Measurements from ENCODE around the gene DNER.

The DNER gene

GRCh38 chr2:229346816-229347540, 367.4 kb downstream of the DNER start:
- TF ChIP-seq GABPA (IDR thresholded peaks at IDR 0.05; ENCODE audit: low read depth) = no peak
- TF ChIP-seq, protein P1, sequence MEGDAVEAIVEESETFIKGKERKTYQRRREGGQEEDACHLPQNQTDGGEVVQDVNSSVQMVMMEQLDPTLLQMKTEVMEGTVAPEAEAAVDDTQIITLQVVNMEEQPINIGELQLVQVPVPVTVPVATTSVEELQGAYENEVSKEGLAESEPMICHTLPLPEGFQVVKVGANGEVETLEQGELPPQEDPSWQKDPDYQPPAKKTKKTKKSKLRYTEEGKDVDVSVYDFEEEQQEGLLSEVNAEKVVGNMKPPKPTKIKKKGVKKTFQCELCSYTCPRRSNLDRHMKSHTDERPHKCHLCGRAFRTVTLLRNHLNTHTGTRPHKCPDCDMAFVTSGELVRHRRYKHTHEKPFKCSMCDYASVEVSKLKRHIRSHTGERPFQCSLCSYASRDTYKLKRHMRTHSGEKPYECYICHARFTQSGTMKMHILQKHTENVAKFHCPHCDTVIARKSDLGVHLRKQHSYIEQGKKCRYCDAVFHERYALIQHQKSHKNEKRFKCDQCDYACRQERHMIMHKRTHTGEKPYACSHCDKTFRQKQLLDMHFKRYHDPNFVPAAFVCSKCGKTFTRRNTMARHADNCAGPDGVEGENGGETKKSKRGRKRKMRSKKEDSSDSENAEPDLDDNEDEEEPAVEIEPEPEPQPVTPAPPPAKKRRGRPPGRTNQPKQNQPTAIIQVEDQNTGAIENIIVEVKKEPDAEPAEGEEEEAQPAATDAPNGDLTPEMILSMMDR (IDR thresholded peaks at IDR 0.05; ENCODE audit: insufficient read depth, low read length) = no peak
- no peak for TF ChIP-seq POLR2AphosphoS5 (IDR thresholded peaks at IDR 0.05; ENCODE audit: low read depth)
- no peak for TF ChIP-seq REST (IDR thresholded peaks at IDR 0.05; ENCODE audit: insufficient replicate concordance, low read depth)
- TF ChIP-seq SPI1 (IDR thresholded peaks at IDR 0.05; ENCODE audit: borderline replicate concordance, low read depth) = no peak

GRCh38 chr2:229344955-229345354, 369.4 kb downstream of the DNER start:
- no peak for DNase-seq (ENCODE audit: low read depth in 1 of 2, low spot score in 1 of 2)
- Histone ChIP-seq H3K27ac (replicated peaks) (no peak overlapping the region), H3K27me3 (ENCODE audit: insufficient read depth, poor library complexity, severe bottlenecking) (no peaks in the 10 kb centered on the region), H3K4me3 (replicated peaks; ENCODE audit: insufficient read depth, low read length) (no peak overlapping the region)
- no peak for TF ChIP-seq REST (IDR thresholded peaks at IDR 0.05; ENCODE audit: insufficient replicate concordance, low read depth)
- TF ChIP-seq, protein P1 (IDR thresholded peaks at IDR 0.05; ENCODE audit: insufficient read depth, low read length) = no peak

More at GRCh38 chr2:229346816-229347540, 367.4 kb downstream of the DNER start:
- H3K27me3 ChIP-seq (ENCODE audit: insufficient read depth, poor library complexity, severe bottlenecking) = no peaks in the 10 kb centered on the region
- H3K4me3 ChIP-seq (replicated peaks; ENCODE audit: insufficient read depth, low read length) = no peak overlapping the region
- no peak for DNase-seq (ENCODE audit: low read depth in 1 of 2, low spot score in 1 of 2)
- H3K27ac ChIP-seq (replicated peaks) = no peak overlapping the region

DNA sequence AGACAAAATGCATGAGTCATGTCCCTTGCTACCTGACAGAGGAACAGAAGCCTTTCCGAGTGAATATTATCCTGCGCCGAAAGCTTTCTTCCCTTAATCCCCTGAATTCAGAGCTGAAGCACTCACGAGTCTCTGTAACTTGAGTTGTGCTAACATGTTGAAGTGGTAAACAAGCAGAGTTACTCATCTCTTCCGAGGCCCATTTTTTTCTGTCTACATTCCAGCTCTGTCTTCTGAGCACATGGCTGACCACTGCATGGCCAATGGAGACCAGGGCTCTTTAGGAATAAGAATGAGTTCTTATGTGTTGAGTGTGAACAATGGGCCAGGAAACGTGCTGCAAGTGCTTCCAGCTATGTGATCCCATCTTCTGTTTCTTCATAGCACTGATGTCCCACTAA, 370.2 kb downstream of the DNER start:
- TF ChIP-seq, protein P1 (IDR thresholded peaks at IDR 0.05; ENCODE audit: insufficient read depth, low read length) = no peak
- Histone ChIP-seq H3K27ac (replicated peaks) (no peak overlapping the region), H3K27me3 (ENCODE audit: insufficient read depth, poor library complexity, severe bottlenecking) (no peaks in the 10 kb centered on the region), H3K4me3 (replicated peaks; ENCODE audit: insufficient read depth, low read length) (no peak overlapping the region)
- no peak for DNase-seq (ENCODE audit: low read depth in 1 of 2, low spot score in 1 of 2)

DNA sequence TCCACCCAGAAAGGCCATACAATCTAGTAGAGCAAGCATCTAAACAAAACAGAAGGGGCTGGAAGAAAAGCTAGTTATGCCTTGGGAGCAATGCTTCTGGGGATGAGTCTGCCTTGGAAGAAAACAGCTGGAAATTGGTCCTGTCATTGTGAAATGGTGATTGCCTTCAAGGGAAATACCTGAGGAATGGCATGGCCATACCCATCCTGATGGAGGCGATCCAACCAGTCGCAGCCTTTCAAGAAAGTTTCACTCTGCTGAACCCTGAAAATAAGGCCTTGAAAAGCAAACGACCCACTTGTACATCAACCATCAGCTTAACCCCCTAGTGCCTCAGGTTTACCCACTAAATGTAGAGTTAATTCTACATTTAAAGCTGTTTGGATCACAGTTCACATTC, 370.7 kb downstream of the DNER start:
- Histone ChIP-seq H3K27me3 (ENCODE audit: insufficient read depth, poor library complexity, severe bottlenecking) (no peaks in the 10 kb centered on the region), H3K4me3 (replicated peaks; ENCODE audit: insufficient read depth, low read length) (no peak overlapping the region), H3K27ac (replicated peaks) (no peak overlapping the region)
- TF ChIP-seq SPI1 (IDR thresholded peaks at IDR 0.05; ENCODE audit: borderline replicate concordance, low read depth) (no peak), POLR2AphosphoS5 (IDR thresholded peaks at IDR 0.05; ENCODE audit: low read depth) (no peak), REST (IDR thresholded peaks at IDR 0.05; ENCODE audit: insufficient replicate concordance, low read depth) (no peak), GABPA (IDR thresholded peaks at IDR 0.05; ENCODE audit: low read depth) (no peak)
- TF ChIP-seq, protein P1 (IDR thresholded peaks at IDR 0.05; ENCODE audit: insufficient read depth, low read length) = no peak
- DNase-seq (ENCODE audit: low read depth in 1 of 2, low spot score in 1 of 2) = no peak
